HG03064 (cell line): ENCODE measurements around the gene VRK1.
"Not testable (repeated sequence)": the region's sequence is repeated elsewhere in the genome, so short reads cannot be mapped to it uniquely, and the experiment has no call there.

ENCODE experiments used
- ATAC-seq: cut with Tn5 transposase; IDR thresholded peaks from one replicate; pipeline ENCODE4 v1.9.1; 2021; ENCODE audit warnings: low read depth; ENCODE audit not compliant: unreplicated experiment

The VRK1 gene

GRCh38 chr14:96867634-96868033 lies 70.5 kb downstream of the VRK1 start:
- no peak for ATAC-seq

GRCh38 chr14:96874127-96874526 lies 76.9 kb downstream of the VRK1 start:
- ATAC-seq = no peak

GRCh38 chr14:96876747-96877146 lies 79.6 kb downstream of the VRK1 start:
- no peak for ATAC-seq

- ATAC-seq = peak; percentile 92
Observed at GRCh38 chr14:96881713-96882112, 84.5 kb downstream of the VRK1 start.

GRCh38 chr14:96883974-96884373 lies 86.8 kb downstream of the VRK1 start:
- not testable (repeated sequence) for ATAC-seq

GRCh38 chr14:96888158-96888557 lies 91.0 kb downstream of the VRK1 start:
- peak; percentile 69 for ATAC-seq

- ATAC-seq = peak; percentile 20
Observed at GRCh38 chr14:96888593-96888992, 91.4 kb downstream of the VRK1 start.

GRCh38 chr14:96889091-96889490 lies 91.9 kb downstream of the VRK1 start:
- no peak for ATAC-seq

- no peak for ATAC-seq
Observed at GRCh38 chr14:96893966-96894622, 96.9 kb downstream of the VRK1 start.

- ATAC-seq = no peak
Observed at GRCh38 chr14:96894966-96895365, 97.8 kb downstream of the VRK1 start.

GRCh38 chr14:96895658-96896271 lies 98.6 kb downstream of the VRK1 start:
- ATAC-seq = peak; percentile 69

- no peak for ATAC-seq
Observed at GRCh38 chr14:96897184-96897583, 100.0 kb downstream of the VRK1 start.

GRCh38 chr14:96901227-96901626 lies 104.0 kb downstream of the VRK1 start:
- ATAC-seq = peak; percentile 90

- ATAC-seq = no peak
Observed at GRCh38 chr14:96902004-96902403, 104.8 kb downstream of the VRK1 start.

GRCh38 chr14:96903444-96904023 lies 106.4 kb downstream of the VRK1 start:
- no peak for ATAC-seq

GRCh38 chr14:96904201-96904600 lies 107.0 kb downstream of the VRK1 start:
- no peak for ATAC-seq

GRCh38 chr14:96905065-96905464 lies 107.9 kb downstream of the VRK1 start:
- ATAC-seq = no peak

GRCh38 chr14:96905825-96906224 lies 108.6 kb downstream of the VRK1 start:
- ATAC-seq = no peak

GRCh38 chr14:96906434-96906833 lies 109.3 kb downstream of the VRK1 start:
- ATAC-seq = no peak

GRCh38 chr14:96909841-96910364 lies 112.7 kb downstream of the VRK1 start:
- ATAC-seq = no peak

GRCh38 chr14:96911499-96912149 lies 114.4 kb downstream of the VRK1 start:
- ATAC-seq = no peak
